ENCODE measurements around the gene KLRC2.

KLRC2 gene

DNA sequence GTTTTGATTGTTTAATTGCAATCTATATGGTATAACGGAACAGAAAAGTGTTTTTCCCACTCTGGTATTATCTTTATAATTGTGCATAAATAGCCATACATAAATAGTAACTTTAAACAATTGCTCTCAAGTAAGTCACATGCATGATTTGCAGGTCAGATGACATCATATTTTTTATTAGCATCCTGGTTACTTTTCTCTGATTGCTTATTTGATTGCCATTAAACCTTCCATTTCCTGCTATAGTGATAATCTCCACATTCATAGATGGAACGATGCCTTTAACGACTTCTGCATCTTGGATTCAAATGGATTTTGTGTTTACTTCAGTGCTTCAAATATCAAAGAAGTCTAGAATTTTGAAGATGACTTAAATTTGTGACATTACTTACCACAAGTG, 42.5 kb downstream of the KLRC2 start (continued):
- TF ChIP-seq, protein P1, sequence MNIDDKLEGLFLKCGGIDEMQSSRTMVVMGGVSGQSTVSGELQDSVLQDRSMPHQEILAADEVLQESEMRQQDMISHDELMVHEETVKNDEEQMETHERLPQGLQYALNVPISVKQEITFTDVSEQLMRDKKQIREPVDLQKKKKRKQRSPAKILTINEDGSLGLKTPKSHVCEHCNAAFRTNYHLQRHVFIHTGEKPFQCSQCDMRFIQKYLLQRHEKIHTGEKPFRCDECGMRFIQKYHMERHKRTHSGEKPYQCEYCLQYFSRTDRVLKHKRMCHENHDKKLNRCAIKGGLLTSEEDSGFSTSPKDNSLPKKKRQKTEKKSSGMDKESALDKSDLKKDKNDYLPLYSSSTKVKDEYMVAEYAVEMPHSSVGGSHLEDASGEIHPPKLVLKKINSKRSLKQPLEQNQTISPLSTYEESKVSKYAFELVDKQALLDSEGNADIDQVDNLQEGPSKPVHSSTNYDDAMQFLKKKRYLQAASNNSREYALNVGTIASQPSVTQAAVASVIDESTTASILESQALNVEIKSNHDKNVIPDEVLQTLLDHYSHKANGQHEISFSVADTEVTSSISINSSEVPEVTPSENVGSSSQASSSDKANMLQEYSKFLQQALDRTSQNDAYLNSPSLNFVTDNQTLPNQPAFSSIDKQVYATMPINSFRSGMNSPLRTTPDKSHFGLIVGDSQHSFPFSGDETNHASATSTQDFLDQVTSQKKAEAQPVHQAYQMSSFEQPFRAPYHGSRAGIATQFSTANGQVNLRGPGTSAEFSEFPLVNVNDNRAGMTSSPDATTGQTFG (tag by site-specific recombination; IDR thresholded peaks at IDR 0.05; ENCODE audit: borderline replicate concordance): peak; percentile 18; the same call in 1 of the 2 replicates
- TF ChIP-seq ZNF610 (tag by site-specific recombination; IDR thresholded peaks at IDR 0.05; ENCODE audit: borderline replicate concordance): no peak
- TF ChIP-seq ZNF473 (tag by site-specific recombination; IDR thresholded peaks at IDR 0.05): no peak
- TF ChIP-seq, protein P2, sequence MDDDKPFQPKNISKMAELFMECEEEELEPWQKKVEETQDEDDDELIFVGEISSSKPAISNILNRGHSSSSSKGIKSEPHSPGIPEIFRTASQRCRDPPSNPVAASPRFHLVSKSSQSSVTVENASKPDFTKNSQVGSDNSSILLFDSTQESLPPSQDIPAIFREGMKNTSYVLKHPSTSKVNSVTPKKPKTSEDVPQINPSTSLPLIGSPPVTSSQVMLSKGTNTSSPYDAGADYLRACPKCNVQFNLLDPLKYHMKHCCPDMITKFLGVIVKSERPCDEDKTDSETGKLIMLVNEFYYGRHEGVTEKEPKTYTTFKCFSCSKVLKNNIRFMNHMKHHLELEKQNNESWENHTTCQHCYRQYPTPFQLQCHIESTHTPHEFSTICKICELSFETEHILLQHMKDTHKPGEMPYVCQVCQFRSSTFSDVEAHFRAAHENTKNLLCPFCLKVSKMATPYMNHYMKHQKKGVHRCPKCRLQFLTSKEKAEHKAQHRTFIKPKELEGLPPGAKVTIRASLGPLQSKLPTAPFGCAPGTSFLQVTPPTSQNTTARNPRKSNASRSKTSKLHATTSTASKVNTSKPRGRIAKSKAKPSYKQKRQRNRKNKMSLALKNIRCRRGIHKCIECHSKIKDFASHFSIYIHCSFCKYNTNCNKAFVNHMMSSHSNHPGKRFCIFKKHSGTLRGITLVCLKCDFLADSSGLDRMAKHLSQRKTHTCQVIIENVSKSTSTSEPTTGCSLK (tag by site-specific recombination; IDR thresholded peaks at IDR 0.05): no peak
- TF ChIP-seq ZNF549 (tag by site-specific recombination; IDR thresholded peaks at IDR 0.05): no peak
- TF ChIP-seq ZNF366 (tag by site-specific recombination; conservative IDR thresholded peaks at IDR 0.05): peak; percentile 90
- TF ChIP-seq, protein P3, sequence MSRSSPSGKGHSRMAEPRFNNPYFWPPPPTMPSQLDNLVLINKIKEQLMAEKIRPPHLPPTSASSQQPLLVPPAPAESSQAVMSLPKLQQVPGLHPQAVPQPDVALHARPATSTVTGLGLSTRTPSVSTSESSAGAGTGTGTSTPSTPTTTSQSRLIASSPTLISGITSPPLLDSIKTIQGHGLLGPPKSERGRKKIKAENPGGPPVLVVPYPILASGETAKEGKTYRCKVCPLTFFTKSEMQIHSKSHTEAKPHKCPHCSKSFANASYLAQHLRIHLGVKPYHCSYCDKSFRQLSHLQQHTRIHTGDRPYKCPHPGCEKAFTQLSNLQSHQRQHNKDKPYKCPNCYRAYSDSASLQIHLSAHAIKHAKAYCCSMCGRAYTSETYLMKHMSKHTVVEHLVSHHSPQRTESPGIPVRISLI (tag by site-specific recombination; IDR thresholded peaks at IDR 0.05): peak; percentile 44; the same call in 1 of the 2 replicates
- TF ChIP-seq ZNF16 (tag by site-specific recombination; IDR thresholded peaks at IDR 0.05; ENCODE audit: low read depth): no peak
- no peak for TF ChIP-seq ZNF585B (tag by site-specific recombination; IDR thresholded peaks at IDR 0.05)
- no peak for TF ChIP-seq ZNF624 (tag by site-specific recombination; IDR thresholded peaks at IDR 0.05)
- TF ChIP-seq ZBTB21 (tag by site-specific recombination; IDR thresholded peaks at IDR 0.05): peak; percentile 48; the same call in 1 of the 2 replicates
- TF ChIP-seq ZNF423 (tag by site-specific recombination; IDR thresholded peaks at IDR 0.05): no peak
- no peak for TF ChIP-seq ZNF112 (tag by site-specific recombination; IDR thresholded peaks at IDR 0.05)
- no peak for TF ChIP-seq ZNF274 (IDR thresholded peaks at IDR 0.05; ENCODE audit: low read length)
- no peak for TF ChIP-seq ZNF274 (tag by site-specific recombination; IDR thresholded peaks at IDR 0.05; ENCODE audit: borderline replicate concordance)
- TF ChIP-seq ZNF544 (tag by site-specific recombination; IDR thresholded peaks at IDR 0.05): no peak
- TF ChIP-seq, protein P4, sequence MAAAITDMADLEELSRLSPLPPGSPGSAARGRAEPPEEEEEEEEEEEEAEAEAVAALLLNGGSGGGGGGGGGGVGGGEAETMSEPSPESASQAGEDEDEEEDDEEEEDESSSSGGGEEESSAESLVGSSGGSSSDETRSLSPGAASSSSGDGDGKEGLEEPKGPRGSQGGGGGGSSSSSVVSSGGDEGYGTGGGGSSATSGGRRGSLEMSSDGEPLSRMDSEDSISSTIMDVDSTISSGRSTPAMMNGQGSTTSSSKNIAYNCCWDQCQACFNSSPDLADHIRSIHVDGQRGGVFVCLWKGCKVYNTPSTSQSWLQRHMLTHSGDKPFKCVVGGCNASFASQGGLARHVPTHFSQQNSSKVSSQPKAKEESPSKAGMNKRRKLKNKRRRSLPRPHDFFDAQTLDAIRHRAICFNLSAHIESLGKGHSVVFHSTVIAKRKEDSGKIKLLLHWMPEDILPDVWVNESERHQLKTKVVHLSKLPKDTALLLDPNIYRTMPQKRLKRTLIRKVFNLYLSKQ (tag by site-specific recombination; IDR thresholded peaks at IDR 0.05; ENCODE audit: borderline replicate concordance): no peak
- no peak for TF ChIP-seq GLI4 (tag by site-specific recombination; IDR thresholded peaks at IDR 0.05)
- TF ChIP-seq ZNF629 (tag by site-specific recombination; IDR thresholded peaks at IDR 0.05): peak; percentile 67
- TF ChIP-seq MZF1 (tag by site-specific recombination; IDR thresholded peaks at IDR 0.05; ENCODE audit: borderline replicate concordance): no peak
- no peak for TF ChIP-seq ZFP3 (tag by site-specific recombination; IDR thresholded peaks at IDR 0.05; ENCODE audit: low read depth)
- no peak for TF ChIP-seq ZBTB1 (tag by site-specific recombination; IDR thresholded peaks at IDR 0.05)
- no peak for TF ChIP-seq SP2 (tag by site-specific recombination; IDR thresholded peaks at IDR 0.05)
- TF ChIP-seq ZNF114 (tag by site-specific recombination; IDR thresholded peaks at IDR 0.05): no peak
- TF ChIP-seq, protein P5, sequence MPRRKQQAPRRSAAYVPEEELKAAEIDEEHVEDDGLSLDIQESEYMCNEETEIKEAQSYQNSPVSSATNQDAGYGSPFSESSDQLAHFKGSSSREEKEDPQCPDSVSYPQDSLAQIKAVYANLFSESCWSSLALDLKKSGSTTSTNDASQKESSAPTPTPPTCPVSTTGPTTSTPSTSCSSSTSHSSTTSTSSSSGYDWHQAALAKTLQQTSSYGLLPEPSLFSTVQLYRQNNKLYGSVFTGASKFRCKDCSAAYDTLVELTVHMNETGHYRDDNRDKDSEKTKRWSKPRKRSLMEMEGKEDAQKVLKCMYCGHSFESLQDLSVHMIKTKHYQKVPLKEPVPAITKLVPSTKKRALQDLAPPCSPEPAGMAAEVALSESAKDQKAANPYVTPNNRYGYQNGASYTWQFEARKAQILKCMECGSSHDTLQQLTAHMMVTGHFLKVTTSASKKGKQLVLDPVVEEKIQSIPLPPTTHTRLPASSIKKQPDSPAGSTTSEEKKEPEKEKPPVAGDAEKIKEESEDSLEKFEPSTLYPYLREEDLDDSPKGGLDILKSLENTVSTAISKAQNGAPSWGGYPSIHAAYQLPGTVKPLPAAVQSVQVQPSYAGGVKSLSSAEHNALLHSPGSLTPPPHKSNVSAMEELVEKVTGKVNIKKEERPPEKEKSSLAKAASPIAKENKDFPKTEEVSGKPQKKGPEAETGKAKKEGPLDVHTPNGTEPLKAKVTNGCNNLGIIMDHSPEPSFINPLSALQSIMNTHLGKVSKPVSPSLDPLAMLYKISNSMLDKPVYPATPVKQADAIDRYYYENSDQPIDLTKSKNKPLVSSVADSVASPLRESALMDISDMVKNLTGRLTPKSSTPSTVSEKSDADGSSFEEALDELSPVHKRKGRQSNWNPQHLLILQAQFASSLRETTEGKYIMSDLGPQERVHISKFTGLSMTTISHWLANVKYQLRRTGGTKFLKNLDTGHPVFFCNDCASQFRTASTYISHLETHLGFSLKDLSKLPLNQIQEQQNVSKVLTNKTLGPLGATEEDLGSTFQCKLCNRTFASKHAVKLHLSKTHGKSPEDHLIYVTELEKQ (tag by site-specific recombination; IDR thresholded peaks at IDR 0.05; ENCODE audit: borderline replicate concordance): peak; percentile 51; the same call in 1 of the 2 replicates
- TF ChIP-seq YY2 (tag by site-specific recombination; IDR thresholded peaks at IDR 0.05): no peak
- TF ChIP-seq ZNF777 (tag by site-specific recombination; IDR thresholded peaks at IDR 0.05; ENCODE audit: borderline replicate concordance): no peak
- TF ChIP-seq, protein P6, sequence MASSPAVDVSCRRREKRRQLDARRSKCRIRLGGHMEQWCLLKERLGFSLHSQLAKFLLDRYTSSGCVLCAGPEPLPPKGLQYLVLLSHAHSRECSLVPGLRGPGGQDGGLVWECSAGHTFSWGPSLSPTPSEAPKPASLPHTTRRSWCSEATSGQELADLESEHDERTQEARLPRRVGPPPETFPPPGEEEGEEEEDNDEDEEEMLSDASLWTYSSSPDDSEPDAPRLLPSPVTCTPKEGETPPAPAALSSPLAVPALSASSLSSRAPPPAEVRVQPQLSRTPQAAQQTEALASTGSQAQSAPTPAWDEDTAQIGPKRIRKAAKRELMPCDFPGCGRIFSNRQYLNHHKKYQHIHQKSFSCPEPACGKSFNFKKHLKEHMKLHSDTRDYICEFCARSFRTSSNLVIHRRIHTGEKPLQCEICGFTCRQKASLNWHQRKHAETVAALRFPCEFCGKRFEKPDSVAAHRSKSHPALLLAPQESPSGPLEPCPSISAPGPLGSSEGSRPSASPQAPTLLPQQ (tag by site-specific recombination; IDR thresholded peaks at IDR 0.05): 0 out of 2 replicates have a peak, but pooled peaks have one; percentile 39
- no peak for TF ChIP-seq ZNF157 (tag by site-specific recombination; IDR thresholded peaks at IDR 0.05)
- no peak for TF ChIP-seq ZNF623 (tag by site-specific recombination; IDR thresholded peaks at IDR 0.05)
